ENCODE results near the gene KCNH2.

DNA sequence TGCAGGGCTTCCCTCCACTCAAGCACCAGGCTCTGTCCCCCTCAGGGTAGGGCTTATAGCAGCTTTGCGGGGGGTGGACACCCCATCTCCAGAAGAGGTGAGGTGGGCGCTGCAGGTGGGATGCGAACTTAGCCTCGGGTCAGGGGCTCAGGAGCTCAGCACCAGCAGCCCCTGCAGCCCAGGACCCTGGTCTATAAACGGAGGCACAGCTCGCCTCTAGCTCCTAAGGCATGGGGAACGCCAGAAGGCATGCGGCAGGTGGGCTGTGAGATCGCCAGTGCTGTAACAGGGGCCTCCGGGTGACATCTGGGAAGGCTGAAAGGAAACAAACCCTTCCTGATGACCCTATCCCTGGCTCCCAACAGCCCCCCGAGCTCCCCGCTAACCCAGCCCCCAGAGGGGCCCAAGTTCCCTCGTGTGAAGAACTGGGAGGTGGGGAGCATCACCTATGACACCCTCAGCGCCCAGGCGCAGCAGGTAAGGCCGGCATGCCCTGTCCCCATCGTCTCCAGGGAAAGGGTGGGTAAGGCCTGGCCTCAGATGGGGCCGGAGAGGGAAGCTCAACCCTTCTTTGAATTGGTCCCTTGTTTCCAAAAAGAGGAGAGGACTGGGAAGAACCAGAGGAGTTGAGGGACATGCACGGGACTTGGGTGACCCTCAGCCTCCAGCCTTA, 16.9 kb upstream of the KCNH2 start:
- TF ChIP-seq, protein P1, sequence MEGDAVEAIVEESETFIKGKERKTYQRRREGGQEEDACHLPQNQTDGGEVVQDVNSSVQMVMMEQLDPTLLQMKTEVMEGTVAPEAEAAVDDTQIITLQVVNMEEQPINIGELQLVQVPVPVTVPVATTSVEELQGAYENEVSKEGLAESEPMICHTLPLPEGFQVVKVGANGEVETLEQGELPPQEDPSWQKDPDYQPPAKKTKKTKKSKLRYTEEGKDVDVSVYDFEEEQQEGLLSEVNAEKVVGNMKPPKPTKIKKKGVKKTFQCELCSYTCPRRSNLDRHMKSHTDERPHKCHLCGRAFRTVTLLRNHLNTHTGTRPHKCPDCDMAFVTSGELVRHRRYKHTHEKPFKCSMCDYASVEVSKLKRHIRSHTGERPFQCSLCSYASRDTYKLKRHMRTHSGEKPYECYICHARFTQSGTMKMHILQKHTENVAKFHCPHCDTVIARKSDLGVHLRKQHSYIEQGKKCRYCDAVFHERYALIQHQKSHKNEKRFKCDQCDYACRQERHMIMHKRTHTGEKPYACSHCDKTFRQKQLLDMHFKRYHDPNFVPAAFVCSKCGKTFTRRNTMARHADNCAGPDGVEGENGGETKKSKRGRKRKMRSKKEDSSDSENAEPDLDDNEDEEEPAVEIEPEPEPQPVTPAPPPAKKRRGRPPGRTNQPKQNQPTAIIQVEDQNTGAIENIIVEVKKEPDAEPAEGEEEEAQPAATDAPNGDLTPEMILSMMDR (IDR thresholded peaks at IDR 0.05): no peak
- TF ChIP-seq POLR2AphosphoS5 (IDR thresholded peaks at IDR 0.05): no peak
